RCC 7860 (cell line): ENCODE results near the gene ZNF618.

ENCODE experiments used
- DNase-seq: peaks from one replicate; pipeline ENCODE4 v3.0.0-alpha.2; 2015; ENCODE audit warnings: low spot score
- FAIRE-seq: peaks from 2 replicates; lab custom pipeline; 2012; peaks lifted over from hg19 to GRCh38; lab: Jason Lieb, UNC

ZNF618 gene

DNA sequence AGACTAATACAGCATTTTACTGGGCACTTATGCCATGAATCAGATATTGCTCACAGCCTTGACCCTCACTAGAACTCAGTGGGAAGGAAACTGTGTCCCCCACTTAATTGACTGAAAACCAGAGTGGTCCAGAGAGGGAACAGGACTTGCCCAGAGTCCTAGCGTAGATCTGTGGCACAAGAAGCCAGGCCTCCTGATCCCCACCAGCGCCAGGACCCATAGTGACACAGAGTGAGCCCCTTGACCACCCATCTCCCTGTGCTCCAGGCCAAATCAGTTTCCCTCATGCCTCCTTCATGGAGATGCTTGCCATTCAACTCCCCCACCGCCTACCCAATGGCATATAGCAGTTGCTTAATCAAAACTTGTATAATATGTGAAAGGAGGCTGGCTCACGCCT lies 214.7 kb downstream of the ZNF618 start:
- no peak for DNase-seq
- no peak for FAIRE-seq

DNA sequence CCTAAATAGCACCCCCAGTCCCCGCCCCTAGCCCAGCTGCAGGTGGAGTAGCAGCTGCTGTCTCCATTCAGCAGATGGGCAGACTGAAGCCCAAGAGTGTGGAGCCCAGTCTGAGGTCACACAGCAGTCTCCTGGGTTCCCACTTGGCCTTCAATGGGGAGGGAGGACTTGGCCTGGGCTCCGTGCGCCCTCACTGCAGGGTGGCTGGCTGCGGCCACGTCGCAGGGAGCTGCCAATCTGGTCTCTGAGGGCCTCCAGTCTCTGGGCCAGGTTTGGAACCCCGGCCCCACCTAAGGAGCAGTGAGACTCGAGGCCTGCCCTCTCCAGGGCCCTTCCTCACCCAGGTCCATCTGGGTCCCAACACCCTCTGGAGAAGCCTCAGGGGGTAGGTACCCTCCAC lies 215.6 kb downstream of the ZNF618 start:
- no peak for FAIRE-seq
- no peak for DNase-seq

DNA sequence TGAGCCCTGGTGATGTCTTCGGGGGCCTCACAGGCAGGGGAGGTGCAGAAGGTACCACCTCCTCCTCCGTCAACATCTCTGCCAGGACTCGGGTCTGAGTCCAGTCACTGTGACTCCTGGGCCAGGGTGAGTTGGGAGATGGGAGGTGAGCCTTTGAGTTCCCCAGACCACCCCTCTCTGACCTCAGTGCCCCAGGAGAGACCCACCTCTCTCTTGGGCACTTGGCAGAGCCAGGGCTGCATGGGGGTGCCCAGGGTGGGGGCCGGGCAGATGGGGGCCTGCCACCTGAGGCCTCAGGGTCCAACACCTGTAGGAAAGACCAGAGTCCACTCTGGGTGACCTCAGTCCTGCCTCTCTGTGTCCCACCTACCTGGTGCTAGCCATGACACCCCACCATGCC lies 216.2 kb downstream of the ZNF618 start:
- no peak for DNase-seq
- FAIRE-seq: no peak

DNA sequence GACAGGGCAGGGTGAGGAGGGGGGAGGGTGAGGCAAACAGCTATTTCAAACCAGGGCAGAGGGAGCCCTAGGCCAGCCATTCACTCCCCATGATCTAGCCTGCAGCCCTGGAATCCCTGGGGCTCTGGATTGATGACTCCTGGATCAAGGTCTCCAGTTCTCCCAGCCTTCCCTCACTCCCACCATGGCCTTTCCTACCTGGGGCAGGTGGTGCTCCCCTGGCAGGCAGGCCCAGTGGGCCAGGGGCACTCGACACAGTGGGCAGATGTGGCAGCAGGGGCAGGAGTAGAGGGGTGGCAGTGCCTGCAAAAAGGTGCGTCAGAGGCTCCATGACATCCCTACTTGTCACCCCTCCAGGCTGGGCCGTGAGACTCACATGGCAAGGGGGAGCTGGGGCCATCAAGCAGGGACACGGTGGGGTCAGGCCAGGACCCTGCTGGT lies 216.9 kb downstream of the ZNF618 start:
- FAIRE-seq (no peak), DNase-seq (no peak)

DNA sequence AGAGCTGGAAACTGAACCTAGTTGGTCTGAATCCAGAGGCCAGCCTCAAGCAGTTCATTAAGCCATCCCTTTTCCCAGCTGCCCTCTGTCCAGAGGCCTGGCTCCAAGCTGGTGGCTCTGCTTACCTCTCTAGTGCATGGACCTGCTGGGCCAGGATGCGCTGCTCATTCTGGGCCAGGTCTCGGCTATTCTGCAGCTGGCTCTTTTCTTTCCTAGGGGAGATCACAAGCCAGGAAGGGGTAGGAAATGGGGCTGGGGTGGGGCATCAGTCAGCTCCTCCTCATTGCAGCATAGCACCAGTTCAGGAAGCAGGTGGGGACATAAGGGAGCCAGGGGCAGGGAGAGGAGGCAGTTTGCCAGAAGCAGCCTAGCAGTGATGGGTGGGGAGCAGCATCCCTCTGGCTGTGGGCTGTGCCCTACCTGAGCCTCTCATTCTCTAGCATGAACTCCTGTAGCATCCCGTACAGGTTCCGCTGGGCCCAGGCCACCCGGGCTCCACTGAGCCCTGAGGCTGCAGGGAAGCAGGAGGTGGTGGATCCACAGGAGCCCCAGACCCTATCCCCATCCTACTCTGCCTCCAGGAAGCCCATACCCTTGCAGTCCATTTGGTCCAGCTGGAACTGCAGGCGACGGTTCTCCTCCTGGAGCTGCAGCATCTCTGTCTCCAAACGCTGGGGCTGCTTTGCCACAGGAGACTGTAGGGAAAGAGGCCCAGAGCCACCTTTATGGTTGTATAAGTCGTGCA lies 217.8 kb downstream of the ZNF618 start:
- FAIRE-seq (no peak), DNase-seq (no peak)

DNA sequence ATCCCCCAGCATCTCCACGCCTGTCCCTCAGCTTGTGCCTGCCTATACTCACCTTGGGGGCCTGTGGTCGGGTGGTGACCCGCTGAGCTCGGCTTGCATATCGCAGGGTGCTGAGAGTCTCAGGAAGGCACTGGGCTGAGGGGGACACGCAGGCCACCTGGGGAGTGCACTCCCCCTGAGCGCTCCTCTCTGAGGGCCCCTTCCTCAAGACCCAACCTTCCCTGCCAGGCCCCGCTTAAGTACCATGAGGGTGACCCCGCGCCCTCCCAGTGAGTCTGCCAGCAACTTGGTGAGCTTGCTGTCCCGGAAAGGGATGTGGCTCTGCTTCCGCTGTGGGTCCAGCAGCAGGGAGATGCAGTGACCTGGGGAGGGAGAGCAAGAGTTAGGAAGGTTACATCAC lies 218.9 kb downstream of the ZNF618 start:
- FAIRE-seq (no peak), DNase-seq (no peak)

DNA sequence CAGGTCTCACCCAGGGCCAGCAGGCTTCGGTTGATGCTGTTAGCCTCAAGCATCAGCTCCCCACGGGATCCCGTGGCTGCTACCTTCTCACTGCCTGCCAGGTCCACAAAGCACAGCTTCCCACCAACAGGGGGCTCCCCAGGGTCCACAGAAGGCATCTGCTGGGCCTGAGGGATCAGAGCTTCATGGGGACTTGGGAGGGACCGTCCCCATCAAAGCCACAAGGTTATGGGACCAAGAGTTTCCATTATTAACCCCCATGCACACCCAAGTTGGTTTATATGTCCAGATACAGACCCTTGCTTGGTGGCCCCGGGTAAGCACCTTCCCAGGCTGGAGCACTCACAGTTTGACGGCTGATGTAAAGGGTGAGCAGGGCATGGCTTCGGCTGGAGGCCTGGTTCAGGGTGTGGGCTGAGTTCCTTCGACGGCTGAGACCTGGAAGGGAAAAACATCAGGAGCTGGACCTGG lies 220.0 kb downstream of the ZNF618 start:
- DNase-seq (no peak), FAIRE-seq (no peak)

DNA sequence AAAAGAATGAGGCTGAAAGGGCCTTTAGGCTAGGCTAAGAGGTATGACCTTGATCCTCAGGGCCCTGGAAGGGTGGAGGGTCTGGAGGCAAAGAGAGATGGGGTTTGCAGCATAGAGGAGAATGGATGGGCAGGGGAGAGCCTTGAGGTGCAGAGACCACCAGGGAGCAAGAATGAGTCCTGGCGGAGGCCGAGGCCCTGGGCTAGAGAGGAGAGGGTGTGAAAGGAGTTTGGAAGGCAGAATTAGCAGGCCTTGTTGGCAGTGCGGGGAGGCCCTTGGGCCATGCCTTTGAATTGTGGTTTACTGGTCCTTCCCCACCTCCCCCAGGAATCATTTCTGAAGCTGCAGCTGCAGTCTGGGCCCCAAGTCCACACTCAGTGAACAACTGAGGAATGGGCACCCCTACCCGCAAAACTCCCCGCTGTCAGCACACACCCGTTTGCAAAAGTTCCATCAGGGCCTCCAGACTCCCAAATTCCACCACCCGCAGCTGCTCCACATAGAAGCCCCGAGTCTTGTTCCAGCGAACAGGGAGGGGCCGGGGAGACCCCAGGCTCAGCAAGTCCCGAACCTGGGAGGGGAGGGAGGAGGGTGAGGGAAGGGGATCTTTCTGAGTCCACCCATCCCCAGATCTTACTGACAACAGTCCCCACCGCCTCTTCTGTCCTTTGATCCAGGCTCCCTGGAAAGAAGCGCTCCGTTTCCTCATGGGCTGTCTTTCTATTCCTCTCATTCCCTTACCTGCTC lies 220.9 kb downstream of the ZNF618 start:
- DNase-seq (no peak), FAIRE-seq (no peak)

DNA sequence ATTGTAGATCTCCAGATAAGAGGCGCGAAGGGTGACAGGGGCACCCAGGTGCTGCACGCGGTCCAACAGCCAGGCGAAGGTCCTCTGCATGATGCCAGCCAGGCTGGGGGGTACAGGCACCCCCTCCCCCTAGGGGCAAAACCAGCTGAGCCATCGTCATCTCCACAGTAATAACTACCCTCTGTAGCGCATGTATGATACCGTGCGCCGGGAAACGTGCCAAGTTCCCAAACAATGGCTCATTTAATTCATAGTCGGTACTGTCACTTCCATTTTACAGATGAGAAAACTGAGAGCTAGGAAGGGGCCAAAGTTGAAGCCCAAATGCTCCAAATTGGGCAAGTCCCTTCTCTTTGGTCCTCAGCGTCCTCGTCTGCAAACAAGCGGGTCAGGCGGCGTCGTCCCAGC lies 221.5 kb downstream of the ZNF618 start:
- no peak for DNase-seq

DNA sequence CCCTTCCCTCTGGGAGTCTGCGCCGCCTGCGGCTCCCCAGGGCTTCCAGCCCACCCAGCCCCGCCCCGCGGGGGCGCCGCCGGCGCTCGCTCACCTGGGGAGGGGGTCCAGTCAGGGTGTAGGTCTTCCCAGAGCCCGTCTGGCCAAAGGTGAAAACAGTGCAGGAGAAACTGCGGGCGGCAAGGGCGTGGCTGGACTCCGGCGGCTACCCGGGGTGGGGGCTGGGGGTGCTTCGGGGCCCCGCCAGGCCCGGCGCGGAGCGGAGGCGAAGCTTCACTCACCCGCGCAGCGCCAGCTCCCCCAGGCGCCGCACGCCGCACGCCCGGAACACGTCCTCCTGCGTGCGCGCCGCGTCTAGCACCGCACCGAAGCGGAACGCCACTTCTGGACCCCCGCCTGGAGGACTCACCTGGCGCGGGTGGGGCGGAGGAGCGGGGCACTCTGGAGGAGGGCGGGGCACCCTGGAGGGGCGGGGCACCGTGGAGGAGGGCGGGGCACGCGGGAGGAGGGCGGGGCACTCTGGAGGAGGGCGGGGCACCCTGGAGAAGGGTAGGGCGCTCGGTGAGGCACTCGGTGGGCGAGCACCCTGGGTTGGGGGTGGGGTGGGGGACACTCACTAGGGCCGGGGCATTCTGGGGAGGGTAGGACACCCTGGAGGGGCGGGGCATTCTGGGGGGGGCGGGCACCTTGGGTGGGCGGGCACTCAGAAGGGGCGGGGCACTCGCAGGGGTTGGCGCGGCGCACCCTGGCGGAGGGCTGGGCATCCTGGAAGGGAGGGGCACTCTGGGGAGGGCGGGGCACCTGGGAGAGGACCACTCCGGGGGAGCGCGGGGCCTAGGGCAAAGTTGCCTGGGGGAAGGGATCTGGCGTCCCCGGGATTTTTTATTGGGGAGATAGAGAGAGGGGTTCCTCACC lies 222.2 kb downstream of the ZNF618 start:
- FAIRE-seq: no peak
- peak; percentile 49 for DNase-seq

More for the DNA sequence above, 221.5 kb downstream of the ZNF618 start:
- no peak for FAIRE-seq

DNA sequence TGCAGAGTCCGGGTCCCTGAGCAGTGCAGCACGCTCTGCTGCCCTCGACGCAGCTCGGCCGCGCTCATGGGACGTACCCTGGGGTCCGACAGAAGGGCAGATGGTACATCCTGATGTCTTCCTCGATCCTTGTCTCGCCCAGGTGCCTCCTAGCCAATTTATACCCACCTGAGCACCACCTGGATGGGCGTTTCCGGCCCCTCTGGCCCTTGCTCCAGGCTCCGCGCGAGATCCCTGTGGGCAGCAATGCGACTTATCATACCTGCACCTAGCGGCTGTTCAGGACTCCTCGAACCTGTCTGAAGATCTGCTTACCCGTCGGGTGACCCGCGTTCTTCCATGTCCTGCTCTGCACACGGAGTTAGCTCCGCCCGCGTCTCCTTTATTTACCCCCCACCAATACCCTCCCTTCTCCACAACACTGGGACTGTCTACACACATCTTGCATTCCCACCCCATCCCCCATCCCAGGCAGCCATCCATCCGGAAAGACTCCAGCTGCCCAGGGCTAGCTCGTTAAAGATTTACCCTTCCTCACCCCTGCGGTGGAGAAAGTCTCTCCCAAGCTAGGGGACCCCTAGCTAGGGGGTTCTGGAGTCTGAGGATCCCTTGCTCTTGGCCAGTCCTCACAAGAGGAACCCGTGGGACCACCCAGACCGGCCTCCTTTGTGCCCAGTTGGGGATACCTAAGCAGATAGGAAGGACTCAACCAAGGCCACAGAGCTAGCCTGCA lies 223.0 kb downstream of the ZNF618 start, which contains the start of gene KIF12:
KIF12 (minus strand) TSS at position 357 of the 733 bp plus-strand sequence; CDS start at position 341, 16 bp downstream.
- FAIRE-seq: peak; percentile 92
- DNase-seq: peak; percentile 85

DNA sequence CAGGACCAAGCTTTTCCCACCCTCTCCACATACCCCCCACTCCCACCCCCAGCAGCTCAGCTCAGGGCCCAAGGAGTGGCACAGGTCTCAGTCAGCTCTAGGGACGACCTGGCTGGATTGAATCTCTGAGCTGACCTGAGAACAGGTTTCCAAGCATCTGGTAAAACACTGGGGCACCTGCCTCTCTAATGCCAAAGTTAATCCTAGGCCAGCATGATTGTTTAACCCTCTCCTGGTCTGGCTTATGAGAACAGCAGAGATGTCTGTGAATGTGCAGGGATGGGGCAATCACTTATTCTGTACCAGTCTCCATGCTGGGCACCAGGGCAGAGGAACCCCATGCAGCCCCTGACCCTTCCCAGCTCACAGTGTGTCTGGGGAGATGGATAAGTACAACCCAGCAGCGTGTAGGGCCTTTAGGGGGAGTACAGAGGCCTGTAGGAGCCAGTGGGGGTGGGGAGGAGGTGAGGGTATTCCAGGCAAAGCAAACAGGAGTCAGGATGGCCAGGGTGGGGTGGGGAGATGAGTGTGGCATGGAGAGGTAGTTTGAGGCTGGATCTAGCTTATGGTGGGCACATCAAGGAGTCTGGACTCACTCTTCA lies 223.7 kb downstream of the ZNF618 start:
- FAIRE-seq: no peak
- no peak for DNase-seq

DNA sequence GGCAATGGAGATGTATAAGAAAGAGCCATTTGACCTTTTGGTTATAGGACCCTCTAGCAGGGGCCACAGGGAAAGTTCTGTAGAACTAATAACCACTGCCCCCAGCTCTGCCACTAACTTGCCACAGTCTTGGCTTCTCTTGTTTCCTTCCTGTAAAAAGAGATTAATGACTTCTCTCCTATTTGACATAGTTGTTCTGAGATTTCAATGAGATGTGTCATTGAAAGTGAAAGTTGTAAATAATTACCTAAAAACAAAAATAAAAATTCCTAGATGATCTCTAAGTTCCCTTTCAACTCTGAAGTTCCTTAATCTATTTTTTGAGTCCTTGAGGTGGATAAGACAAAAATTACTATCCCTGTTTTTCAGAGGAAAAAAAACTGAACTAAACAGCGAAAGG lies 224.4 kb downstream of the ZNF618 start:
- FAIRE-seq (peak; percentile 87), DNase-seq (peak; percentile 37)

DNA sequence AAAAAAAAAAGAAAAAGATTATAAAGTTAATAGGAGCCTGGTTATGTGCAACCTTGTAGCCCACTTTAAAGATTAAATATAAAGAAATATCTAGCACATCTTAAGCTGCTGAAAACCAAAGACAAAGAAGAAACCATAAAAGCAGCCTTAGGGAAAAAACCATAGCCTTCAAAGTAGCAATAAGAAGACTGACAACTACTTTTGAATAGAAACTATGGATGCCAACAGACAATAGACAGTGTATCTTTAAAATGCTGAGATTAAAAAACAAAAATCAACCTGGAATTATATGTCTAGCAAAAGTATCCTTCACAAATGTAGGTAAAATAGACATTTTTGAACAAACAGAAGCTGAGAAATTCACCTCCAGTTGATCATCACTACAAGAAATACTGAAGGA lies 226.4 kb downstream of the ZNF618 start:
- DNase-seq: no peak
- FAIRE-seq: no peak

DNA sequence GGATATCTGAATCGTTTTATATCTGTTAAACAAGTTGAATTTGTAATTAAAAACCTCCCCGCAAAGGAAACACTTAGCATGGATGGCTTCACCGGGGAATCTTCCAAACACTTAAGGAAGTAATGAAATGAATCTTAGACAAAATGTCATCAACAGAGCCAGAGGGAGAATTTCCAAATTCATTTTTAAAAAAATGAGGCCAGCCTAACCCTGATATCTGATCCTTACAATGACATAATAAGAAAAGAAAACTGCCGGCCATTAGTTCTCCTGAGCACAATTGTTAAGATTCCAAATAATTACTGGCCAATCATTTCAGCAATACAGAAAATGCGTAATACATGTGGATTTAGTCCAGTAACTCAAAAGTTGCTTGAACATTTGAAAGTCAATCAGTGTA lies 229.1 kb downstream of the ZNF618 start:
- FAIRE-seq (no peak), DNase-seq (no peak)
